Tibial nerve (tissue), 4 donors: ENCODE results near the gene ANO6. TPM values are rescaled to one million over a fixed set of nuclear protein-coding genes. Genes with fewer than 3 reads are reported as not detected.

ENCODE experiments used
- DNase-seq, 2 donors: peaks; one replicate each; pipeline ENCODE4 v3.0.0-alpha.2; 2019; ENCODE audit warnings: low spot score in 2 of 2
- H3K27ac ChIP-seq, 4 donors: fragments of 200-600 bp; sonication (generic) in 3 of 4; one replicate each; pipeline ENCODE4 v1.5.1; 2017 to 2019; ENCODE audit warnings: mild to moderate bottlenecking in 1 of 4
- H3K27me3 ChIP-seq, 2 donors: fragments of 200-600 bp; sonication (generic) in 1 of 2; one replicate each; pipeline versions ENCODE4 v1.5.1 to v1.6.0; 2017 to 2019
- H3K36me3 ChIP-seq, 3 donors: fragments of 200-600 bp; sonication (generic); one replicate each; pipeline ENCODE4 v1.5.1; 2018 to 2019
- H3K4me1 ChIP-seq, 4 donors: fragments of 200-600 bp; sonication (generic) in 3 of 4; one replicate each; pipeline ENCODE4 v1.5.1; 2017 to 2019
- H3K4me3 ChIP-seq, 4 donors: fragments of 200-600 bp; sonication (generic) in 3 of 4; one replicate each; pipeline ENCODE4 v1.5.1; 2017 to 2019; ENCODE audit warnings: mild to moderate bottlenecking in 1 of 4, moderate library complexity in 1 of 4
- H3K9me3 ChIP-seq, 4 donors: fragments of 200-600 bp; sonication (generic) in 3 of 4; one replicate each; pipeline ENCODE4 v1.5.1; 2017 to 2019
- EP300 ChIP-seq, 2 donors: sonication (generic); formaldehyde crosslinking; IDR thresholded peaks; one replicate each; pipeline ENCODE4 v1.6.1; 2017; ENCODE audit warnings: antibody characterized with exemption in 2 of 2, mild to moderate bottlenecking in 1 of 2
- POLR2A ChIP-seq, 2 donors: fragments of 450-650 bp; IDR thresholded peaks; one replicate each; pipeline ENCODE4 v1.6.1; 2017; ENCODE audit warnings: antibody characterized with exemption in 2 of 2, mild to moderate bottlenecking in 2 of 2, moderate library complexity in 2 of 2
- WGBS, 2 donors: methylation state at CpG; one replicate each; pipeline ENCODE4 v1.1.5; 2018; 5-methylcytosine and 5-hydroxymethylcytosine counted together
- total RNA-seq, 4 donors: library from RNA; depleted of rRNA; stranded (reverse); fragments of >200 nt; gene quantifications; one replicate each; pipeline ENCODE4 v1.1.0, GENCODE V29; 2016
- TF ChIP-seq, protein P1 (sequence below), 5 experiments: fragments of 200-600 bp in 3 of 5; fragments of 450-650 bp in 2 of 5; sonication (generic) in 3 of 5; IDR thresholded peaks; one replicate each; pipeline ENCODE4 v1.5.1; 2016 to 2019; ENCODE audit warnings: antibody characterized with exemption in 5 of 5, mild to moderate bottlenecking in 3 of 5, moderate library complexity in 2 of 5

The ANO6 gene
- total RNA-seq, 4 donors from 2014 or later = 44.1 to 52.2 (median 45.3) TPM

DNA sequence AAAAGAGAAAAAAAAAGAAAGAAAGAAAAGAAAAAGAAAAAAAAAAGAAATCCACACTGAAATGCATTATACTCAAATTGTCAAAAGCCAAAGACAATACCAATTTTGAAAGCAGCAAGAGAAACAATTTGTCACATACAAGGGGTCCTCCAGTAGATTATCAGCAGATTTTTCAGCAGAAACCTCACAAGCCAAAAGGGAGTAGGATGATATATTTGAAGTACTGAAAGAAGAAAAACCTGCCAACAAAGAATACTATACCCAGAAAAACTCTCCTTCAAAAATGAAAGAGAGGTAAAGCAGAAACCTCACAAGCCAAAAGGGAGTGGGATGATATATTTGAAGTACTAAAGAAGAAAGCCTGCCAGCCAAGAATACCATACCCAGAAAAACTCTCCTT is 37.1 kb upstream of the ANO6 start:
- Histone ChIP-seq H3K27me3 (no peaks in the 10 kb centered on the region), H3K9me3 (peaks cover 0 to 40% (median 11%) of the 10 kb centered on the region in 4 donors), H3K4me1 (peaks cover 0 to 6% (median 0%) of the 10 kb centered on the region in 4 donors), H3K27ac (no peak overlapping the region), H3K36me3 (peaks cover 0 to 3% (median 0%) of the 10 kb centered on the region in 3 donors), H3K4me3 (no peak overlapping the region)
- TF ChIP-seq POLR2A (IDR thresholded peaks at IDR 0.05) (no peak), EP300 (IDR thresholded peaks at IDR 0.05) (no peak)
- TF ChIP-seq, protein P1, sequence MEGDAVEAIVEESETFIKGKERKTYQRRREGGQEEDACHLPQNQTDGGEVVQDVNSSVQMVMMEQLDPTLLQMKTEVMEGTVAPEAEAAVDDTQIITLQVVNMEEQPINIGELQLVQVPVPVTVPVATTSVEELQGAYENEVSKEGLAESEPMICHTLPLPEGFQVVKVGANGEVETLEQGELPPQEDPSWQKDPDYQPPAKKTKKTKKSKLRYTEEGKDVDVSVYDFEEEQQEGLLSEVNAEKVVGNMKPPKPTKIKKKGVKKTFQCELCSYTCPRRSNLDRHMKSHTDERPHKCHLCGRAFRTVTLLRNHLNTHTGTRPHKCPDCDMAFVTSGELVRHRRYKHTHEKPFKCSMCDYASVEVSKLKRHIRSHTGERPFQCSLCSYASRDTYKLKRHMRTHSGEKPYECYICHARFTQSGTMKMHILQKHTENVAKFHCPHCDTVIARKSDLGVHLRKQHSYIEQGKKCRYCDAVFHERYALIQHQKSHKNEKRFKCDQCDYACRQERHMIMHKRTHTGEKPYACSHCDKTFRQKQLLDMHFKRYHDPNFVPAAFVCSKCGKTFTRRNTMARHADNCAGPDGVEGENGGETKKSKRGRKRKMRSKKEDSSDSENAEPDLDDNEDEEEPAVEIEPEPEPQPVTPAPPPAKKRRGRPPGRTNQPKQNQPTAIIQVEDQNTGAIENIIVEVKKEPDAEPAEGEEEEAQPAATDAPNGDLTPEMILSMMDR (IDR thresholded peaks at IDR 0.05) = no peak
- DNase-seq = no peak

DNA sequence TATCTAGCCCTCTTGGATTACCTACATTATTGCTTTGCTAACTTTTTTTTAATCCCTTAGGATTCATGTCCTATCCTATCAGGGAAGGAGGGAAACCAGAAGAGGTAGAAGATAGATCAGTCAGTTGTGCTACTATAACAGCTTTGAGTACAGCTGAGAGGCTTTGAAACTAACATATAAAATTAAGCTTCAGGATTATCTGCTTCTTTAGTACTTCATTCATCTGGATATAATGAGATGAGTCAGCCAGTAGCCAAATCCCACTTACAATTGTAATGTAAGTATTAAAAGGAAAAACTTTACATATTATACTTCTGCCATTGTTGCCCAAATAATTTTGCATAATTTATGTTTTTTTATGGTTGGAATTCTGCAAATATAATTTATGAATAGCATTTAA is 33.4 kb upstream of the ANO6 start:
- Histone ChIP-seq H3K36me3 (no peaks in the 10 kb centered on the region), H3K4me3 (no peak overlapping the region), H3K9me3 (peaks cover 0 to 24% (median 11%) of the 10 kb centered on the region in 4 donors), H3K27ac (no peak overlapping the region), H3K27me3 (no peaks in the 10 kb centered on the region), H3K4me1 (peaks cover 0 to 6% (median 0%) of the 10 kb centered on the region in 4 donors)
- no peak for DNase-seq
- TF ChIP-seq, protein P1 (IDR thresholded peaks at IDR 0.05) = no peak
- no peak for TF ChIP-seq POLR2A (IDR thresholded peaks at IDR 0.05)
- TF ChIP-seq EP300 (IDR thresholded peaks at IDR 0.05) = no peak

DNA sequence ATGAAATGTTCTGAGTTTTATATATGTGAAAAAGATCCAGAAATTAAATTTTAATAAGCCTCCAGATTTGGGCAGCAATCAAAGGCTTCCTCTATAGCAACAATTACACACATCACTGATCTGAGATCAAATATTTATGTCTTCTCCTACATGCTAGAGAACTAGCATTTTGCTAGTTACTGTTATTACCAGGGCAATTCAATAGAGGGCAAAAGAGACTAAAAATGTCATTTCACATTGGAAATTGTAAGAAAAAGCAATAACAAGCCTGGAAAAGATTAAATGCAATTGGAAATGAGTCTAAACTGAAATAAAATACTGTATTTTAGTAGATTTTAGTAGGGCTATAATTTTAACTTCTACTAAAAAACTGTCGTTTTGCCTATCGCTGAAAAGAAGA is 32.6 kb upstream of the ANO6 start:
- H3K9me3 ChIP-seq = peaks cover 0 to 17% (median 9%) of the 10 kb centered on the region in 4 donors
- no peak overlapping the region for H3K4me3 ChIP-seq
- no peak for DNase-seq
- peaks cover 0 to 6% (median 0%) of the 10 kb centered on the region in 4 donors for H3K4me1 ChIP-seq
- 49 to 58% methylated on average over 2 of the region's 2 CpGs for WGBS, 2 donors
- H3K27me3 ChIP-seq = no peaks in the 10 kb centered on the region
- H3K27ac ChIP-seq = no peak overlapping the region
- no peaks in the 10 kb centered on the region for H3K36me3 ChIP-seq
- TF ChIP-seq POLR2A (IDR thresholded peaks at IDR 0.05) (no peak), EP300 (IDR thresholded peaks at IDR 0.05) (no peak)
- TF ChIP-seq, protein P1 (IDR thresholded peaks at IDR 0.05) = peak; percentile 27 to 47 (median 33)

DNA sequence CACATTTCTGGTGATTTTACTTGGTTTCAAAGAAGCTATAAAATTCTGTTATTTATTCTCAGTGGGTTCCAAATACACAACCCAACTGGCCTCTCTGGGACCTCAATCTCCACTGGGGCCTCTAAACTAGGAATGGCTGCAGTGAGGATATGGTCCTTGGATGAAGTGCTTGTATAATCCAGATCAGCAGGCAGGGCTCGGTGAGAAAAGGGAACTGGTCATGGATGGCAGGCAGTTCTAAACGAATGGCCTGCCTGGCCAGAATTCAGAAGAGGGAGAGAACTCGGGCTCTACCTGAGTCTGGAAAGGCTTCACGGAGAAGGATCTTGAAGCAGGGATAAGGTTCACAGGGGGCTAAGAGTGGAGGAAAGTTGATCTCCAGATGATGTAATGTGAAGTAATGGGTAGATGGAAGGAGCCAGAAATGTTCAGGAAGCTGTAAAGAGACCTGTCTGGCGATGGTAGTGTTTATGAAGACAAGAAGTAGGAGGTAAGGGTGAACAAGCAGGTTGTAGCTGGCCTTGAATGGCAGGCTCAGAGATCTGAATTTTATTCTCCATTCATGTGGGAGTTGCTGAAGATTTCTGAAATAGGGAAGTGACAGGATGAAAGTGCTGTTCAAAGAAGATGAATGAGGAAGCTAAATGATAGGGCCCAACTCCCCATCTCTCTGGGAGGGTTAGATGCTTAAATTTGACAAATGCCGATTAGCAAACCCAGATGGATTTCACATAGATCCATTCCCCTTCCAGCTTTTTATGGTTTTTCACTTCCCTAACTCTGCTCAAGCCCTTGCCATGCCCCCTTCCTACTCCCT is 31.5 kb upstream of the ANO6 start:
- Histone ChIP-seq H3K4me1 (peaks cover 0 to 6% (median 0%) of the 10 kb centered on the region in 4 donors), H3K36me3 (no peaks in the 10 kb centered on the region), H3K27me3 (no peaks in the 10 kb centered on the region), H3K27ac (no peak overlapping the region), H3K9me3 (peaks cover 0 to 6% (median 0%) of the 10 kb centered on the region in 4 donors), H3K4me3 (no peak overlapping the region)
- no peak for TF ChIP-seq POLR2A (IDR thresholded peaks at IDR 0.05)
- TF ChIP-seq EP300 (IDR thresholded peaks at IDR 0.05) = no peak
- TF ChIP-seq, protein P1 (IDR thresholded peaks at IDR 0.05) = no peak
- DNase-seq = no peak
- WGBS, 2 donors = 74 to 80% methylated on average over 6 of the region's 6 CpGs

DNA sequence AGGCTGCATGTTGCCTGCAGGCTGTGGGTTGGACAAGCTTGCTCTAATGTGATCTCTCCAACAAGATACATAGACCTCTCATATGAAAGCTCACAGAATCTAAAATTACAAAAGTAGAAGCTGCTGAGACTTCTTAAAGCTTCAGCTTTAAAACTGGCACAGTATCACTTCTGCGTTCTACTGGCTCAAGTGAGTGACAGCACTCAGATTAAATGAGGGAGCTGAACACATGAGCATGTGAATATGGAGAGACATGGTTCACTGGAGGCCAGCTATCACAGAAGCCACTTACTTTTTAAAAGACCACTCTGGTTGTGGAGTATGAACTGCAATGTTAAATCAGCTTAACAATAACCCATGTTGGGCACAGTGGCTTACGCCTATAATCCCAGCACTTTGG is 29.1 kb upstream of the ANO6 start:
- Histone ChIP-seq H3K27me3 (no peaks in the 10 kb centered on the region), H3K9me3 (no peaks in the 10 kb centered on the region), H3K4me3 (no peak overlapping the region), H3K27ac (no peak overlapping the region), H3K36me3 (no peaks in the 10 kb centered on the region), H3K4me1 (peaks cover 0 to 6% (median 0%) of the 10 kb centered on the region in 4 donors)
- TF ChIP-seq POLR2A (IDR thresholded peaks at IDR 0.05) (no peak), EP300 (IDR thresholded peaks at IDR 0.05) (no peak)
- TF ChIP-seq, protein P1 (IDR thresholded peaks at IDR 0.05) = no peak
- 92 to 97% methylated on average over 2 of the region's 2 CpGs for WGBS, 2 donors
- DNase-seq = no peak
